ENCODE measurements around the gene KCNK10.

GRCh38 chr14:88232771-88233170, 90.3 kb downstream of the KCNK10 start:
- no peak for TF ChIP-seq CTCF (conservative IDR thresholded peaks at IDR 0.05)
- TF ChIP-seq ZFX (IDR thresholded peaks at IDR 0.05), result no peak
